ENCODE data around the gene FBXL7. TPM values are rescaled to one million over a fixed set of nuclear protein-coding genes. Genes with fewer than 3 reads are reported as not detected.

FBXL7 gene
- polyA plus RNA-seq, 1 donor from 2014 or later = 0.24 TPM

DNA sequence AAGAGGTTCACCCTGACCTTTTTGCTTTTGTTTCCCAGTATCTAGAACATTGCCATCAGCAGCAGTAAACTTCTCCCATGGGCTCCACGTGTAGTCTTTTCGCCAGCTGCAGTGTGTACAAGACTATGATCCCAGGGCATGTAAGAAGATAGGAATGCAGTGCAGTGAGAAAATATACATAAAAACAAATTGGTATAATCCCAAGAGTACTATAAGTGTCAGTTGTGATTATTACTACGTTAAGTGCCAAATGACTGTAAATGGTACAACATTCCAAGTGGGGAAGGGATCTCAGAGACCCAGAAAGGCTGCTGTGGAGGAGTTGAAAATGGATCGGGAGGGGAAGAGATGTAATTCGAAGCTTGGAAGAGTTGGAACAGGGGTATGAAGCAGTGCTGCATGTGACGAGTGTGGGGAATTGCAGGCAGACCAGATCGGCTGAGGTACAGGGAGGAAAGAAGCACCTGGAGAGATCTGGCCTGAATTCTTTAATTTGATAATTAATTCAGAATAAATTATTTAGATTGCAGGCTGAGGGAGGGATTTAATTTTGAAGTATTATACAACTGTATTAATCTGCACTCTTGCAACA is 95.1 kb downstream of the FBXL7 start:
- Histone ChIP-seq H3K9me2 (ENCODE audit: insufficient read depth, low read length) (no peaks in the 10 kb centered on the region), H4K20me1 (ENCODE audit: insufficient read depth) (no peaks in the 10 kb centered on the region), H3F3A (ENCODE audit: insufficient read depth, low read length, poor library complexity, severe bottlenecking) (no peaks in the 10 kb centered on the region), H3K36me3 (ENCODE audit: insufficient read depth, low read length) (no peaks in the 10 kb centered on the region), H3K27me3 (ENCODE audit: insufficient read depth, low read depth, low read length) (no peaks in the 10 kb centered on the region), H3K9ac (ENCODE audit: low read length) (no peak overlapping the region), H3K9me3 (ENCODE audit: low read length) (no peaks in the 10 kb centered on the region), H3K79me2 (replicated peaks; ENCODE audit: insufficient read depth, low read length) (no peaks in the 10 kb centered on the region), H3K4me3 (ENCODE audit: low read length) (no peak overlapping the region), H2AFZ (ENCODE audit: low read depth, low read length) (no peak overlapping the region), H3K27ac (ENCODE audit: low read length) (no peak overlapping the region), H3K4me2 (ENCODE audit: low read length) (no peak overlapping the region)
- TF ChIP-seq REST (IDR thresholded peaks at IDR 0.05; ENCODE audit: borderline replicate concordance) = no peak
- TF ChIP-seq EP300 (conservative IDR thresholded peaks at IDR 0.05; ENCODE audit: poor library complexity, severe bottlenecking) = no peak
- TF ChIP-seq POLR2AphosphoS5 (IDR thresholded peaks at IDR 0.05) = no peak
- TF ChIP-seq RAD21 (conservative IDR thresholded peaks at IDR 0.05) = no peak
- TF ChIP-seq, protein P1, sequence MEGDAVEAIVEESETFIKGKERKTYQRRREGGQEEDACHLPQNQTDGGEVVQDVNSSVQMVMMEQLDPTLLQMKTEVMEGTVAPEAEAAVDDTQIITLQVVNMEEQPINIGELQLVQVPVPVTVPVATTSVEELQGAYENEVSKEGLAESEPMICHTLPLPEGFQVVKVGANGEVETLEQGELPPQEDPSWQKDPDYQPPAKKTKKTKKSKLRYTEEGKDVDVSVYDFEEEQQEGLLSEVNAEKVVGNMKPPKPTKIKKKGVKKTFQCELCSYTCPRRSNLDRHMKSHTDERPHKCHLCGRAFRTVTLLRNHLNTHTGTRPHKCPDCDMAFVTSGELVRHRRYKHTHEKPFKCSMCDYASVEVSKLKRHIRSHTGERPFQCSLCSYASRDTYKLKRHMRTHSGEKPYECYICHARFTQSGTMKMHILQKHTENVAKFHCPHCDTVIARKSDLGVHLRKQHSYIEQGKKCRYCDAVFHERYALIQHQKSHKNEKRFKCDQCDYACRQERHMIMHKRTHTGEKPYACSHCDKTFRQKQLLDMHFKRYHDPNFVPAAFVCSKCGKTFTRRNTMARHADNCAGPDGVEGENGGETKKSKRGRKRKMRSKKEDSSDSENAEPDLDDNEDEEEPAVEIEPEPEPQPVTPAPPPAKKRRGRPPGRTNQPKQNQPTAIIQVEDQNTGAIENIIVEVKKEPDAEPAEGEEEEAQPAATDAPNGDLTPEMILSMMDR (IDR thresholded peaks at IDR 0.05; ENCODE audit: poor library complexity, severe bottlenecking) = no peak

GRCh38 chr5:15595929-15596328 is 95.9 kb downstream of the FBXL7 start:
- no peaks in the 10 kb centered on the region for H3F3A ChIP-seq (ENCODE audit: insufficient read depth, low read length, poor library complexity, severe bottlenecking)
- no peak overlapping the region for H3K4me3 ChIP-seq (ENCODE audit: low read length)
- no peak overlapping the region for H3K4me2 ChIP-seq (ENCODE audit: low read length)
- no peaks in the 10 kb centered on the region for H3K36me3 ChIP-seq (ENCODE audit: insufficient read depth, low read length)
- no peak overlapping the region for H3K27ac ChIP-seq (ENCODE audit: low read length)
- H3K79me2 ChIP-seq (replicated peaks; ENCODE audit: insufficient read depth, low read length) = no peaks in the 10 kb centered on the region
- H3K9me3 ChIP-seq (ENCODE audit: low read length) = no peaks in the 10 kb centered on the region
- no peaks in the 10 kb centered on the region for H3K9me2 ChIP-seq (ENCODE audit: insufficient read depth, low read length)
- no peaks in the 10 kb centered on the region for H4K20me1 ChIP-seq (ENCODE audit: insufficient read depth)
- H3K9ac ChIP-seq (ENCODE audit: low read length) = no peak overlapping the region
- H3K27me3 ChIP-seq (ENCODE audit: insufficient read depth, low read depth, low read length) = no peaks in the 10 kb centered on the region
- H2AFZ ChIP-seq (ENCODE audit: low read depth, low read length) = no peak overlapping the region
- TF ChIP-seq EZH2 (IDR thresholded peaks at IDR 0.05; ENCODE audit: borderline replicate concordance, insufficient read depth, low read length, poor library complexity, severe bottlenecking) (no peak), RAD21 (conservative IDR thresholded peaks at IDR 0.05) (no peak), EP300 (conservative IDR thresholded peaks at IDR 0.05; ENCODE audit: poor library complexity, severe bottlenecking) (no peak), MXI1 (conservative IDR thresholded peaks at IDR 0.05; ENCODE audit: poor library complexity, severe bottlenecking) (no peak), REST (IDR thresholded peaks at IDR 0.05; ENCODE audit: borderline replicate concordance) (no peak), TAF1 (IDR thresholded peaks at IDR 0.05; ENCODE audit: low read depth) (no peak), POLR2AphosphoS5 (IDR thresholded peaks at IDR 0.05) (no peak), SMC3 (conservative IDR thresholded peaks at IDR 0.05; ENCODE audit: poor library complexity) (no peak)
- TF ChIP-seq, protein P1 (IDR thresholded peaks at IDR 0.05; ENCODE audit: poor library complexity, severe bottlenecking) = no peak
